GM12891 (cell line): Measurements from ENCODE around the gene SHC1.
"Not testable (repeated sequence)": the region's sequence is repeated elsewhere in the genome, so short reads cannot be mapped to it uniquely, and the experiment has no call there.

Experiments used
- DNase-seq: peaks from one replicate; pipeline ENCODE4 v3.0.0; 2011; ENCODE audit warnings: low spot score; ENCODE audit not compliant: insufficient read length
- FAIRE-seq: peaks from 2 replicates; lab custom pipeline; 2011; peaks lifted over from hg19 to GRCh38; lab: Jason Lieb, UNC
- PAX5 ChIP-seq: IDR thresholded peaks from 2 replicates; pipeline ENCODE4 v1.6.1; 2011; ENCODE audit warnings: low read length, moderate library complexity, mild to moderate bottlenecking; ENCODE audit not compliant: insufficient read depth, severe bottlenecking
- POLR2A ChIP-seq: IDR thresholded peaks from 2 replicates; pipeline ENCODE4 v1.6.1; 2011; ENCODE audit warnings: low read depth, low read length, control low read depth
- POLR2AphosphoS5 ChIP-seq: IDR thresholded peaks from 2 replicates; pipeline ENCODE4 v1.6.1; 2011; ENCODE audit warnings: low read depth, low read length, control low read depth
- POU2F2 ChIP-seq: IDR thresholded peaks from 2 replicates; pipeline ENCODE4 v1.6.1; 2011; ENCODE audit warnings: low read depth, mild to moderate bottlenecking, control low read depth, low read length, moderate library complexity
- SPI1 ChIP-seq: IDR thresholded peaks from 2 replicates; pipeline ENCODE4 v1.6.1; 2011; ENCODE audit warnings: low read depth, low read length, control low read depth
- TAF1 ChIP-seq: IDR thresholded peaks from 2 replicates; pipeline ENCODE4 v1.6.1; 2011; ENCODE audit warnings: low read depth, low read length, control low read depth

The SHC1 gene

DNA sequence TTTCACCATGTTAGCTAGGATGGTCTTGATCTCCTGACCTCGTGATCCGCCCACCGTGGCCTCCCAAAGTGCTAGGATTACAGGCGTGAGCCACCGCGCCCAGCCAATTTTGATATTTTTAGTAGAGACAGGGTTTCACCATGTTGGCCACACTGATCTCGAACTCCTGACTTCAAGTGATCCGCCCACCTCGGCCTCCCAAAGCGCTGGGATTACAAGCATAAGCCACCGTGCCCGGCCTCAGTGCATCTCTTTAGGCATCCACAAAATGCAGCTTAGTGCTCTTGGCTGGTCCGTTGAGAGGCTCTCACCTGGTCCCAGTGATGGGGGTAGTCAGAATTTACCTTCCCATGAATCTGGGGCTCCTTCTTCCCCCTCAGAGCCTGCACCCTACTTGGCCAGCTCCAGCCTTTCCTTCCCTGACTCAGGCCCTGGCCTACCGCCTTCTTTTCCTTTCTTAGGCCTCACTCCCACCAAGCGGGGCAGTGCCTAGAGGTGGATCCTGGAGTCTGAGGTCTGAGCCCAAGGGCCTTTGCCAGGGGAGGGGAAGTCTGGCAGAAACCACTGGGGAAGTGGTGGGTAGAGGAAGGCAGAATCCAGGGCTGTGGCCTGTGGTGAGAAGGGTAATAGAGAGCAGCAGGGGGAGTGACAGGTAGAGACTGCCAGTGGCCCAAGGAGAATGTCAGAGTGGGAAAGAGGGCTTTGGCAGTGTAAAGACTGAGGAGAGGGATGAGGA, 26.6 kb upstream of the SHC1 start:
- FAIRE-seq (no peak), DNase-seq (no peak)
- TF ChIP-seq POU2F2 (no peak), SPI1 (0 out of 2 replicates have a peak, but pooled peaks have one; percentile 3)

DNA sequence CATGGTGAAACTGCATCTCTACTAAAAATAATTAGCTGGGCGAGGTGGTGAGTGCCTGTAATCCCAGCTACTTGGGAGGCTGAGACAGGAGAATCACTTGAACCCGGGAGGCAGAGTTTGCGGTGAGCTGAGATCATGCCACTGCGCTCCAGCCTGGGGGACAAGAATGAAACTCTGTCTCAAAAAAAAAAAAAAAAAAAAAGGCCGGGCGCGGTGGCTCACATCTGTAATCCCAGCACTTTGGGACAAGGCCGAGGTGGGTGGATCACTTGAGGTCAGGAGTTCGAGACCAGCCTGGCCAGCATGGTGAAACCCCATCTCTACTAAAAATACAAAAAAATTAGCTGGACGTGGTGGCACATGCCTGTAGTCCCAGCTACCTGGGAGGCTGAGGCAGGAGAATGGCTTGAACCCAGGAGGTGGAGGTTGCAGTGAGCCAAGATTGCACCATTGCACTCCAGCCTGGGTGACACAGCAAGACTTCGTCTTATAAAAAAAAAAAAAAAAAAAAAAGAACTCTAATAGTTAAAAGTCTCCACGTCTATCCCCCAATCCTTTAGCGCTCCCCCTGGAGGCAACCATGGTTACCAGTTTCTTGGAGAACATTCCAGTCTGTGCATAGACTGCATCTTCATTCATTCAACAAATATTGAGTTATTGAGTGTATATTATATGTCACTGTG, 24.9 kb upstream of the SHC1 start:
- DNase-seq, result not testable (repeated sequence)

DNA sequence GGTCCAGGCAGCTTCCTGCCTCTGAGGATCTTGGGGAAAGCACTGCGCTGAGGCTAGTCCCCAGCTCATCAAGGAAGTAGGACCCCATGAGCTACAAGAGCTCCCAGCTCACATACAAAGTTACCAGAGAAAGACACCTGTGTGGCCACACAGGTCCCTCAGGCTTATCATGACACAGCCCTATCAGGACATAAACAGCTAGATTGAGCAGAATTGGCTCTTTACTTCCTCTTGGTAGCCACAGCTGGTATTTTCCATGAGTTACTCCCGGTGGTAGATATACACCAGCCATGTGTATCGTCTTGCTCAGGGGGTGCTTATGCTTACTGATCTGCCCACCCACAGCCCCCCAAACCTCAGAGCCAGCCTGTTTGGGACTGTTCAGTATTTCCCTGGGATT, 24.0 kb upstream of the SHC1 start:
- DNase-seq, result no peak
- no peak for TF ChIP-seq PAX5
- no peak for TF ChIP-seq POLR2A
- TF ChIP-seq SPI1, result no peak
- TF ChIP-seq POLR2AphosphoS5, result no peak
- TF ChIP-seq TAF1, result no peak
- TF ChIP-seq POU2F2, result no peak
- no peak for FAIRE-seq

More for the DNA sequence above, 24.9 kb upstream of the SHC1 start:
- FAIRE-seq, result not testable (repeated sequence)

DNA sequence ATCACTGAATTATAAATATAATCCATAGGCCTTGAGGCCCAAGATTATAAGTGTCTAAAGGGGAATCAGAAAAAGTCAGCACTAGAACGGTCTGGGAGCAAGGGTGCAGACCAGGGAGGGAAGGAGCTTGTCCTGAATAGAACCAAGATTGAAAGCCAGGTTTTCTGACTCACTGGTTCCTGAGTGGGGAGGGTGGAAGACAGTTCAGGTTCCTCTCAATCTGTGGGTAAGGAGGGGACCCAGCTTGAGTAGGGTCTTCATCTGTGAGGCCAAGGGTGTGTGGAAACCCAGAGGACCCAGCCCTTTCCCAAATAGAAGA, 23.7 kb upstream of the SHC1 start:
- FAIRE-seq (no peak), DNase-seq (no peak)
- TF ChIP-seq PAX5, result no peak
- TF ChIP-seq TAF1, result no peak
- no peak for TF ChIP-seq SPI1
- TF ChIP-seq POU2F2, result no peak
- no peak for TF ChIP-seq POLR2A
- no peak for TF ChIP-seq POLR2AphosphoS5

DNA sequence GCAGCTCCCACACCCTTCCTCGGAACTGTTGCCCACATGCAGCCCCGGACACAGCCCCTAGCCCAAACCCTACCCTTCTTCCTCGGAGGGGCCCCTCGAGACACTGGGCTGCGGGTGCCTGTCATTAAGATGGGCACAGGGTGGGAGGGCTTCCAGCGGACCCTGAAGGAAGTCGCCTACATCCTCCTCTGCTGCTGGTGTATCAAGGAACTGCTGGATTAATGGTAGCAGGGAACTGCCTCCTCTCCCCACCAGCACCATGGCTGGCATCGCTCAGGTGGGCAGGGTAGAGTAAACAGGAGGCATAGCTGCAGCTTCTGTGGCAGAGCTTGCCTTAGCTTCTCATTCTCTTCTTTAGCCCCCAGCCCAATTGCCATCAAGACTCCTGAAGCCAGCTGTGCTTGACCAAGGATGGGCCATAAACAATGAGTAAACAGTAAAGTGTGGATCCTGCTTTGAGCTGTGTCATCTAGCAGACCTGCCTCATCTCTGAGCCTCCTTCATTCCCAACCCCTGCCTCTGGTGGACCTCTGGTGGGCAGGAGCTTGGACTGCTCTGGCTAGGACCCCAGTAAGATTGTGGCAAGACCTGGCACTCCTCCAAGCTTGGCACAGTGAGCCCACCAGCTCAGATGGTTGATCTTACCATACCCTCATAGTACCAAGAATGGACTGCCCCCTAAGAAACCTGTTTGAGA, 23.2 kb upstream of the SHC1 start, which contains the start of gene LENEP:
Gene LENEP (plus strand): TSS at position 15 of the 697 bp plus-strand sequence. CDS start 22 bp downstream, at position 37.
- DNase-seq (no peak), FAIRE-seq (no peak)
- TF ChIP-seq SPI1, result no peak
- TF ChIP-seq POU2F2, result no peak
- TF ChIP-seq PAX5, result no peak
- TF ChIP-seq POLR2AphosphoS5, result no peak
- TF ChIP-seq POLR2A, result no peak
- no peak for TF ChIP-seq TAF1

DNA sequence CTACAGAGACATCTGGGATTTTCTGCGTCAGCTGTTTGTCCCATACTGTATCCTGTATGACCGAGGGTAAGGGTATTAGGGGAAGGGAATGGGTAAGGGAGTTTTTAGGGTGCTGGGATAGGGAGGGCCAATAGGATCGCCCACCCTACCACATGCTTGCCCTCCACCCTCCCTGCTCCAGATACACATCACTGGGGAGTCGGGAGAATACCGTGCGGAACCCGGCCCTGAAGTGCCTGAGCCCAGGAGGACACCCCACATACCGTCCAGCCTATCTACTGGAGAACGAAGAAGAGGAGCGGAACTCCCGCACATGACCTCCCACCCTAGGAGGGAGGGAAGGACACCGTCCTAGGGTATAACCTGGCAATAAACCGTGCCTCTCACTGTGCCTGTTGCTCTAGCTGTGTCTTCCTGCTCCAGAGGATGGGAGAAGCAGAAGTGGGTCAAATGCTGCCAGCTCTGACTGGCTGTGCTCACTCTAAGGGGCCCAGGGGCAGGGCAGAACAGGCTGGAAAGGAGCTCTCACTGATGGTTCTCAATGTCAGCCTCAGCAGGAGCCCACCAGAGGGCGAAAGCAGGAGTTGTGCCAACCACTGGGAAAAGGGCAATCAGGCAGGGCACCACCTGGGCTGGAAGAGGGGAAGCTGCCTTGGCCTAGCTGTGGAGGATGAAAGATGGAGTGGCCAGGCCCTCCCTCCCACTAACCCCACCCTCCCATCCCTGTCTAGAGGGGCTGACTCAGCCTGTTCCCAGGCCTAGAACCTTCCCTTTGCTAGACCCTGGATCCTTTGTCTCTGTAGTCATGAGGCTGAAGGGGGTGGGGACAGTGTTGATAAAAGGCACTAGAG, 22.4 kb upstream of the SHC1 start:
- FAIRE-seq, result no peak
- TF ChIP-seq SPI1, result no peak
- no peak for TF ChIP-seq TAF1
- TF ChIP-seq PAX5, result no peak
- no peak for TF ChIP-seq POLR2A
- no peak for TF ChIP-seq POLR2AphosphoS5
- no peak for TF ChIP-seq POU2F2
- DNase-seq, result no peak

DNA sequence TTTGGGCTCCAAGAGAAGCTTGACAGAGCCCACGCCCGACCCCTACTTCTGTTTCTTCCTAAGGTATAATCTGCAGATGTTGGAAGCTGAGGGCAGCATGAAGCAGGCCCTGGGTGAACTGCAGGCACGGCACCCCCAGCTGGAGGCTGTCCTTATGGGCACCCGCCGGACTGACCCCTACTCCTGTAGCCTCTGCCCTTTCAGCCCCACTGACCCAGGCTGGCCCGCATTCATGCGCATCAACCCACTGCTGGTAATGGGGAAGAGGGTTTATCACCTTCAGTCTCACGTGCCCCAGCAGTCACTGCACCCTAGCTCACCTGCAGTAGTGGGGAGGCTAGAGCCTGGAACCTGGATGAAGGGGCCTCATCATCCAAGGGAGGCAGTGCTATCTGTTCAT, 19.7 kb upstream of the SHC1 start:
- DNase-seq (no peak), FAIRE-seq (no peak)
- TF ChIP-seq POU2F2 (no peak), POLR2A (no peak), SPI1 (no peak), TAF1 (no peak), POLR2AphosphoS5 (no peak), PAX5 (no peak)

DNA sequence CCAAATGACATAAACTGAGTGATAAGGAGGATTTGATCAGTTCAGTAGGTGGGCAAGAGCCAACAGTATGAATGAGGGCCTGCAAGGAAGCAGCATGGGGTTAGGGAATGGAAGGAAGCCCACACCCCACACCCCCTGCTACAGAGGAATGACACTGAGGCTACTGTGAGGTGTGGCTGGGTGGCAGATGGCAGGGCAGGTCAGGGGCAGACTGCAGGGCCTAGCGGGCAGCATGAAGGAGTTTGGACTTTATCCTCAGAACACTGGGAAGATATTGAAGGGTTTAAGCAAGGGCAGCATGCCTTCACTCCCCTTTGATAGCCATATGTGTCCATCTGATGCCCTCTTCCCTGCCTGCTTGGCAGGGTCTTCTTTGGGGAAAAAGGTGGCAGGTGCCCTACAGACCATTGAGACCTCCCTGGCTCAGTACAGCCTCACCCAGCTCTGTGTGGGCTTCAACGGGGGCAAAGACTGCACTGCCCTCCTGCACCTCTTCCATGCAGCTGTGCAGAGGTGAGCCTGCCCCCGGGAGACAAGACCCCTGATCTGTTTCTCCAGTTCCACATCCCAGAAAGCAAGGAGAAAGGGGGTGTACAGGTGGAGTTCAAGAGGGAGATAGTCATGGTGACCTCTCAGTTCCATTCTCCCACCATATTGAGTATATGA, 18.8 kb upstream of the SHC1 start:
- no peak for DNase-seq
- TF ChIP-seq TAF1, result no peak
- no peak for TF ChIP-seq POLR2AphosphoS5
- no peak for TF ChIP-seq PAX5
- no peak for FAIRE-seq
